Activated CD8-positive, alpha-beta T cell treated with anti-CD3 and anti-CD28 coated beads for 36 hours (primary cell): Measurements from ENCODE around the gene EIF3L. TPM values are rescaled to one million over a fixed set of nuclear protein-coding genes. Genes with fewer than 3 reads are reported as not detected.

Source experiments
- ATAC-seq: fragments of 200-7000 bp; cut with Tn5 transposase; one replicate; pipeline ENCODE4 v1.10.0; 2021; ENCODE audit warnings: mild to moderate bottlenecking, moderate library complexity
- CTCF ChIA-PET: fragments of 350-600 bp; sonication (Branson Sonifier 250); formaldehyde crosslinking; loops from one replicate; lab custom pipeline; 2021; ENCODE audit warnings: antibody characterized with exemption; lab: Charles Lee
- POLR2A ChIA-PET: fragments of 350-600 bp; sonication (Branson Sonifier 250); formaldehyde crosslinking; loops from one replicate; lab custom pipeline; 2021; ENCODE audit warnings: antibody characterized with exemption; lab: Charles Lee
- DNase-seq: peaks from one replicate; pipeline ENCODE4 v3.0.0-alpha.2; 2020
- H3K27ac Mint-ChIP-seq: one replicate; pipeline ENCODE4 v1.8.0; 2021; ENCODE audit warnings: mild to moderate bottlenecking, mixed read lengths
- H3K27me3 Mint-ChIP-seq: one replicate; pipeline ENCODE4 v1.8.0; 2021; ENCODE audit warnings: mixed read lengths
- H3K36me3 Mint-ChIP-seq: one replicate; pipeline ENCODE4 v1.8.0; 2021; ENCODE audit warnings: low read depth, mixed read lengths
- H3K4me1 Mint-ChIP-seq: one replicate; pipeline ENCODE4 v1.8.0; 2021; ENCODE audit warnings: low read depth, mixed read lengths
- H3K4me3 Mint-ChIP-seq: one replicate; pipeline ENCODE4 v1.8.0; 2021; ENCODE audit warnings: mild to moderate bottlenecking, moderate library complexity, mixed read lengths
- H3K9me3 Mint-ChIP-seq: one replicate; pipeline ENCODE4 v1.8.0; 2021; ENCODE audit warnings: mixed read lengths
- CTCF ChIP-seq: fragments of 200-600 bp; IDR thresholded peaks from one replicate; pipeline ENCODE4 v1.8.0; 2022; ENCODE audit warnings: antibody characterized with exemption, mild to moderate bottlenecking
- intact Hi-C: fragments of 100-400 bp; cut with micrococcal nuclease; formaldehyde crosslinking; loops from one replicate; pipeline ENCODE4 v1.10.0; 2022
- total RNA-seq, 2 experiments: library from RNA; stranded (reverse); gene quantifications; one replicate each; pipeline ENCODE4 v1.2.3, GENCODE V29; 2021

The EIF3L gene
- total RNA-seq, 2 experiments from 2014 or later: 687 to 694 TPM

DNA sequence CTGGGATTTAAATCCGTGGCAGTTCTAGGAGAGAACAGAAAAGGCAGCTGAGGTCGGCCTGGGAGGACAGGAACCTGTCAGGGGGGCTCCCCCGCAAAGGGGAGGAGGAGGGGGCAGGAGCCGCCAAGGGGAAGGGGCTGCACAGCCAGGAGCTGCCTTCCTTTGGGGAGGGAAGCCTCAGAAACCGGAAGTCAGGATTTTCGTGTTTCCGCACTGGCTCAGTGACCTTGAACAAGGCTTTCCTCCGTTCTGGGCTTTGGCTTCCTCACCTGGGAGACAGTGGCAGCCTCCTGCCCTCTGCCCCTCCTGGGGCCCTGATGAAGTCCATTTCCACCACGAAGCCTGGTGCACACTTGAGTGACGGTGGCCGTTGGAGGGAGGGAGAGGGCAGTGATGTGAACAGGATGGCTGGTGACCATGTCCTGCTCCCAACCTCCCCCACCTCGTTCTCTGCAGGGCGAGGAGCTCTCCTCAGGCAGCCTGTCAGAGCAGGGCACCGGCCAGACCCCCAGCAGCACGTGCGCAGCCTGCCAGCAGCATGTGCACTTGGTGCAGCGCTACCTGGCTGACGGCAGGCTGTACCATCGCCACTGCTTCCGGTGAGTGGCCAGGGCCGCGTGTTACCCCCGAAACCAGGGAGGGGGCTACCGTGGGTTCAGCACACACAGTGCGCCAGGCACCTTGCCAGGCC, 69.5 kb downstream of the EIF3L start:
- CTCF ChIA-PET: interaction anchor here (1.2 to 1.3 kb wide), 2 partner anchors 15 to 103 kb away, joined by 4 read pairs; no protein-coding TSS in a partner anchor
- no peak for ATAC-seq
- TF ChIP-seq CTCF: no peak
- no peaks in the 10 kb centered on the region for H3K36me3 Mint-ChIP-seq
- H3K4me3 Mint-ChIP-seq: no peak overlapping the region
- H3K27ac Mint-ChIP-seq: peak overlapping the region; percentile 38
- POLR2A ChIA-PET: no interaction called here
- H3K9me3 Mint-ChIP-seq: no peaks in the 10 kb centered on the region
- no peak for DNase-seq
- intact Hi-C loops: no loop called here
- peaks cover 6% of the 10 kb centered on the region for H3K4me1 Mint-ChIP-seq
- no peaks in the 10 kb centered on the region for H3K27me3 Mint-ChIP-seq

DNA sequence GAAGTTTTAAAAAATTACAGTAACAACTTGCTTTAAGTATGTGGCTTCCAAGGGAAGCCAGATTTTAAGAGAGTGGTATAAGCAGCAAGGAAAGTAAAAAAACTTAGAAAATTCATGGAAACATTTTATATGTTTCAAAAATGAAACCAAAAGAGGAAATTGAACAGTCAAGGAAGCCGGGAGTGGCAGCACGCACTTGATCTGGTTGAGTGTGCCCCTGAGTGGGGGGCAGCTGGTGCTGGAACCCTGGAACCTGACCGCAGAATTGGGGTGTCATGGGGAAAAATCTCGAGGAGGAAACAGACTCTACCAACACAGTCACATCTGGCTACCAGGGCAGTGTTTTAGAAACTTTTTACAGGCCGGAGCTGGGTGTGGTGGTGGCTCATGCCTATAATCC, 70.9 kb downstream of the EIF3L start:
- no peaks in the 10 kb centered on the region for H3K27me3 Mint-ChIP-seq
- ATAC-seq: no peak

DNA sequence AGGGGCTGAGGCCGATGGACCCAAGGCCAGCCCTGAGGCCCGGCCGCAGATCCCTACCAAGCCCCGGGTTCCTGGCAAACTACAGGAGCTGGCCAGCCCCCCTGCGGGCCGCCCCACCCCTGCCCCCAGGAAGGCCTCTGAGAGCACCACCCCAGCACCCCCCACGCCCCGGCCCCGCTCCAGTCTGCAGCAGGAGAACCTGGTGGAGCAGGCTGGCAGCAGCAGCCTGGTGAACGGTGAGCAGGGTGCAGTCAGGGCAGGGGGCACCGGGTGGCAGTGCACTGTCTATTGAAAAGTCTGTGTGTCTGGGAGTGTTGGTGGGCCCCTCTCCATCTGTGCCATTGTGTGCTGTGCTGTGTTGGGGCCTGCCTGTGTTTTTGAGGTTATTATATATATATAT, 73.0 kb downstream of the EIF3L start:
- Mint-ChIP-seq H3K9me3 (no peaks in the 10 kb centered on the region), H3K4me3 (no peak overlapping the region), H3K27ac (no peak overlapping the region), H3K36me3 (no peaks in the 10 kb centered on the region), H3K27me3 (no peaks in the 10 kb centered on the region), H3K4me1 (peaks cover 6% of the 10 kb centered on the region)
- POLR2A ChIA-PET: no interaction called here
- no peak for DNase-seq
- intact Hi-C loops: no loop called here
- no peak for TF ChIP-seq CTCF
- ATAC-seq: peak; percentile 73
- CTCF ChIA-PET: interaction anchor here (1.7 kb wide), 1 partner anchor 25 kb away, joined by 4 read pairs; no protein-coding TSS in a partner anchor

More for the DNA sequence above, 70.9 kb downstream of the EIF3L start:
- intact Hi-C loops: no loop called here
- TF ChIP-seq CTCF: no peak
- peak overlapping the region; percentile 72 for H3K27ac Mint-ChIP-seq
- no peaks in the 10 kb centered on the region for H3K9me3 Mint-ChIP-seq
- ChIA-PET CTCF (interaction anchor here (1.3 kb wide), 1 partner anchor 13 kb away, joined by 4 read pairs; no protein-coding TSS in a partner anchor), POLR2A (no interaction called here)
- no peak overlapping the region for H3K4me3 Mint-ChIP-seq
- H3K4me1 Mint-ChIP-seq: peaks cover 6% of the 10 kb centered on the region
- no peaks in the 10 kb centered on the region for H3K36me3 Mint-ChIP-seq
- no peak for DNase-seq

- CTCF ChIA-PET: interaction anchor here (1.7 to 1.9 kb wide), 2 partner anchors 10 to 26 kb away, joined by 4 to 5 read pairs; no protein-coding TSS in a partner anchor
Observed at GRCh38 chr22:37923927-37924326, 74.7 kb downstream of the EIF3L start.

More at GRCh38 chr22:37923927-37924326, 74.7 kb downstream of the EIF3L start:
- no peaks in the 10 kb centered on the region for H3K27me3 Mint-ChIP-seq
- H3K27ac Mint-ChIP-seq: no peak overlapping the region
- intact Hi-C loops: no loop called here
- no peaks in the 10 kb centered on the region for H3K36me3 Mint-ChIP-seq
- no peak for ATAC-seq
- no peak for TF ChIP-seq CTCF
- no peaks in the 10 kb centered on the region for H3K9me3 Mint-ChIP-seq
- no peak for DNase-seq
- peaks cover 6% of the 10 kb centered on the region for H3K4me1 Mint-ChIP-seq
- H3K4me3 Mint-ChIP-seq: no peak overlapping the region
- POLR2A ChIA-PET: interaction anchor here (1.0 kb wide), 1 partner anchor 8 kb away, joined by 4 read pairs; no protein-coding TSS in a partner anchor
